ENCODE data around the gene LRRC7.

The LRRC7 gene

DNA sequence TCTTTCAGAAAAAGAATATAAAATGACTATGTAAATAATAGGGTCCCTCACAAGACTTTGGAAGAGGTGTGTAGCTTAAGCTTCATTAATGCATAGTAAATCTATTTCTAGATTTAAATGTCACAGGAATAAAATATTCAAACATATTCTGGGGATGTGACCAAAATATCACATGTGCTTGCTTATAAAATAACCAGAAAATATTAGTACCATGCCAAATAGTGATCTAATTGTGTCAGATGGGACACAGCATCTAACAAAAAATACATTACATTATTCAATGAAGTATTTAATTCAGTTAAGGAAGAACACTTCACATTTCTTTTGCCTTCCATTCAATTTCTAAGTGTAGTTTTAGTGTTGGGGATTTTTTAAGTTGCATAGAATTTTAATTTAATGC is 458.1 kb downstream of the LRRC7 start:
- Histone ChIP-seq H3K27me3 (ENCODE audit: insufficient read depth, low read length, poor library complexity) (peaks cover 3% of the 10 kb centered on the region), H3K4me3 (ENCODE audit: low read depth in 1 of 2, low read length in 2 of 2) (no peak overlapping the region), H3K79me2 (ENCODE audit: insufficient read depth, low read length) (no peaks in the 10 kb centered on the region), H3K9me3 (ENCODE audit: insufficient read depth, low read length, severe bottlenecking) (no peaks in the 10 kb centered on the region), H2AFZ (ENCODE audit: low read depth, low read length) (no peak overlapping the region), H4K20me1 (ENCODE audit: insufficient read depth, low read length) (no peaks in the 10 kb centered on the region), H3K27ac (ENCODE audit: low read length) (no peak overlapping the region), H3K9ac (ENCODE audit: low read depth, low read length) (no peak overlapping the region), H3K36me3 (ENCODE audit: insufficient read depth, low read length) (no peaks in the 10 kb centered on the region), H3K4me2 (ENCODE audit: insufficient read depth, low read length) (no peak overlapping the region), H3K4me1 (ENCODE audit: insufficient read depth, low read length) (no peaks in the 10 kb centered on the region)
- ATAC-seq (ENCODE audit: insufficient read depth, low read depth) (no peak), DNase-seq (no peak)
- TF ChIP-seq, protein P1, sequence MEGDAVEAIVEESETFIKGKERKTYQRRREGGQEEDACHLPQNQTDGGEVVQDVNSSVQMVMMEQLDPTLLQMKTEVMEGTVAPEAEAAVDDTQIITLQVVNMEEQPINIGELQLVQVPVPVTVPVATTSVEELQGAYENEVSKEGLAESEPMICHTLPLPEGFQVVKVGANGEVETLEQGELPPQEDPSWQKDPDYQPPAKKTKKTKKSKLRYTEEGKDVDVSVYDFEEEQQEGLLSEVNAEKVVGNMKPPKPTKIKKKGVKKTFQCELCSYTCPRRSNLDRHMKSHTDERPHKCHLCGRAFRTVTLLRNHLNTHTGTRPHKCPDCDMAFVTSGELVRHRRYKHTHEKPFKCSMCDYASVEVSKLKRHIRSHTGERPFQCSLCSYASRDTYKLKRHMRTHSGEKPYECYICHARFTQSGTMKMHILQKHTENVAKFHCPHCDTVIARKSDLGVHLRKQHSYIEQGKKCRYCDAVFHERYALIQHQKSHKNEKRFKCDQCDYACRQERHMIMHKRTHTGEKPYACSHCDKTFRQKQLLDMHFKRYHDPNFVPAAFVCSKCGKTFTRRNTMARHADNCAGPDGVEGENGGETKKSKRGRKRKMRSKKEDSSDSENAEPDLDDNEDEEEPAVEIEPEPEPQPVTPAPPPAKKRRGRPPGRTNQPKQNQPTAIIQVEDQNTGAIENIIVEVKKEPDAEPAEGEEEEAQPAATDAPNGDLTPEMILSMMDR (IDR thresholded peaks at IDR 0.05; ENCODE audit: borderline replicate concordance, extremely low read depth, low read length, poor library complexity, severe bottlenecking): no peak
- no peak for TF ChIP-seq EZH2 (IDR thresholded peaks at IDR 0.05; ENCODE audit: borderline replicate concordance, low read depth, low read length, severe bottlenecking)

DNA sequence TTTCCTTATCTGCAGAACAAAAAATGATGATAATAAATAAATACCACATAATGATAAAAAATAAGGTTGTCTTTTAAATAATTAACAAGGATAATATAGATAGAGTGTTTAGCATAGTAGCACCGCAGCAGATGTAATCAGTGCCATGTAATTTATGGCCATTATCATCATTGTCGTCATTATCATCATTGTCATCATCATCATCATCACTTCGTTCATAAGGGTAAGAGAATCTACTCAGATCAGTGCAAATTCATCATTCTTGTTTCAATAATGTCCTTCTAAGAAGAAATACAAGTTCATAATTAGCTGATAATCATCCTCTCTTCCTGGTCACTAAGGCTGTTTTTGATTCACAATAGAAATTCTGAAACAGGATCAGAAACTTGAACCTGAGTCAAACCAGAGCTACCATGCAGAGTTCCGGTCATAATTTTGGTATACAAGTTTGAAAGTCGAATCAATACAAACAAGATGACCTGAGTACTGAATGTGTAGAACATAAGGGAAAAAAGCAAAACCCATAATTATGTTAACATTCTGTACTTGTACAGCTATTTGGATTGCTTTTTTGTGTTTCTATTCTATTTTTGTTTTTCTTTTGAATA is 465.6 kb downstream of the LRRC7 start:
- no peak overlapping the region for H2AFZ ChIP-seq (ENCODE audit: low read depth, low read length)
- no peaks in the 10 kb centered on the region for H3K79me2 ChIP-seq (ENCODE audit: insufficient read depth, low read length)
- no peak overlapping the region for H3K27ac ChIP-seq (ENCODE audit: low read length)
- no peak overlapping the region for H3K9ac ChIP-seq (ENCODE audit: low read depth, low read length)
- no peaks in the 10 kb centered on the region for H4K20me1 ChIP-seq (ENCODE audit: insufficient read depth, low read length)
- H3K27me3 ChIP-seq (ENCODE audit: insufficient read depth, low read length, poor library complexity): no peaks in the 10 kb centered on the region
- no peaks in the 10 kb centered on the region for H3K36me3 ChIP-seq (ENCODE audit: insufficient read depth, low read length)
- no peak overlapping the region for H3K4me3 ChIP-seq (ENCODE audit: low read depth in 1 of 2, low read length in 2 of 2)
- TF ChIP-seq, protein P1 (IDR thresholded peaks at IDR 0.05; ENCODE audit: borderline replicate concordance, extremely low read depth, low read length, poor library complexity, severe bottlenecking): no peak
- no peak for TF ChIP-seq EZH2 (IDR thresholded peaks at IDR 0.05; ENCODE audit: borderline replicate concordance, low read depth, low read length, severe bottlenecking)
- no peak overlapping the region for H3K4me2 ChIP-seq (ENCODE audit: insufficient read depth, low read length)
- no peaks in the 10 kb centered on the region for H3K4me1 ChIP-seq (ENCODE audit: insufficient read depth, low read length)
- no peaks in the 10 kb centered on the region for H3K9me3 ChIP-seq (ENCODE audit: insufficient read depth, low read length, severe bottlenecking)
- ATAC-seq (ENCODE audit: insufficient read depth, low read depth) (no peak), DNase-seq (no peak)

DNA sequence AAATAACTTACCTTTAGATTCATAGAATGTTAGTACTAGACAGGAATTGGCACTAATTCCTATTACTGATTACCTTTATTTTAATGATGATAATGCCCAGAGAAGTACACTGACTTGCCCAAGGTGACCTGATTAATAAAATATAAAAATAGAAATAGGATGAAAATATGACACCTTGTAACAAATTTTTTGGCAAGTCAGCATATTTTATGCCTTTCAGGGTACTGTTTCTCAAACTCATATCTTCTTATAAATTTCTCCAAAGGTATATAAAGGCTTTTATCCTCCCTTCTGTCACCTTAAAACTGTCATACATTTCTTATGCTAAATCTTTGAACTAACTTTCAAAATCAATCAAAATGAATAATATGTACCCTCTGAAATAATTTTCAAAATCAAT is 466.2 kb downstream of the LRRC7 start:
- no peak overlapping the region for H3K27ac ChIP-seq (ENCODE audit: low read length)
- DNase-seq (no peak), ATAC-seq (ENCODE audit: insufficient read depth, low read depth) (no peak)

More for the DNA sequence above, 466.2 kb downstream of the LRRC7 start:
- no peak overlapping the region for H2AFZ ChIP-seq (ENCODE audit: low read depth, low read length)
- no peak overlapping the region for H3K9ac ChIP-seq (ENCODE audit: low read depth, low read length)
- no peaks in the 10 kb centered on the region for H3K4me1 ChIP-seq (ENCODE audit: insufficient read depth, low read length)
- no peaks in the 10 kb centered on the region for H3K79me2 ChIP-seq (ENCODE audit: insufficient read depth, low read length)
- H3K36me3 ChIP-seq (ENCODE audit: insufficient read depth, low read length): no peaks in the 10 kb centered on the region
- no peak overlapping the region for H3K4me2 ChIP-seq (ENCODE audit: insufficient read depth, low read length)
- no peaks in the 10 kb centered on the region for H4K20me1 ChIP-seq (ENCODE audit: insufficient read depth, low read length)
- no peak overlapping the region for H3K4me3 ChIP-seq (ENCODE audit: low read depth in 1 of 2, low read length in 2 of 2)
- no peaks in the 10 kb centered on the region for H3K27me3 ChIP-seq (ENCODE audit: insufficient read depth, low read length, poor library complexity)
- H3K9me3 ChIP-seq (ENCODE audit: insufficient read depth, low read length, severe bottlenecking): no peaks in the 10 kb centered on the region
- TF ChIP-seq EZH2 (IDR thresholded peaks at IDR 0.05; ENCODE audit: borderline replicate concordance, low read depth, low read length, severe bottlenecking): no peak
- TF ChIP-seq, protein P1 (IDR thresholded peaks at IDR 0.05; ENCODE audit: borderline replicate concordance, extremely low read depth, low read length, poor library complexity, severe bottlenecking): no peak

Data from DND-41 (cell line).